ENCODE data around the gene VEZF1.
"Not testable (repeated sequence)": the region's sequence is repeated elsewhere in the genome, so short reads cannot be mapped to it uniquely, and the experiment has no call there.

Gene VEZF1

GRCh38 chr17:57972151-57972550 lies 15.9 kb downstream of the VEZF1 start:
- H3K36me3 Mint-ChIP-seq (ENCODE audit: low read depth): peaks cover 30% of the 10 kb centered on the region
- H3K4me1 Mint-ChIP-seq (ENCODE audit: low read depth): no peaks in the 10 kb centered on the region

GRCh38 chr17:57971572-57971971 lies 16.5 kb downstream of the VEZF1 start:
- no peak overlapping the region for H3K4me3 Mint-ChIP-seq

More at GRCh38 chr17:57972151-57972550, 15.9 kb downstream of the VEZF1 start:
- Mint-ChIP-seq H3K9me3 (no peaks in the 10 kb centered on the region), H3K27me3 (ENCODE audit: low read depth) (peaks cover 10% of the 10 kb centered on the region), H3K27ac (no peak overlapping the region), H3K4me3 (no peak overlapping the region)

GRCh38 chr17:57970710-57971109 lies 17.3 kb downstream of the VEZF1 start:
- Mint-ChIP-seq H3K9me3 (no peaks in the 10 kb centered on the region), H3K4me1 (ENCODE audit: low read depth) (no peaks in the 10 kb centered on the region), H3K27me3 (ENCODE audit: low read depth) (peaks cover 10% of the 10 kb centered on the region), H3K27ac (no peak overlapping the region), H3K36me3 (ENCODE audit: low read depth) (peaks cover 18% of the 10 kb centered on the region), H3K4me3 (no peak overlapping the region)

More at GRCh38 chr17:57971572-57971971, 16.5 kb downstream of the VEZF1 start:
- Mint-ChIP-seq H3K4me1 (ENCODE audit: low read depth) (no peaks in the 10 kb centered on the region), H3K27me3 (ENCODE audit: low read depth) (peaks cover 10% of the 10 kb centered on the region), H3K9me3 (no peaks in the 10 kb centered on the region), H3K27ac (no peak overlapping the region), H3K36me3 (ENCODE audit: low read depth) (peaks cover 25% of the 10 kb centered on the region)

- Mint-ChIP-seq H3K4me1 (ENCODE audit: low read depth) (no peaks in the 10 kb centered on the region), H3K27me3 (ENCODE audit: low read depth) (peaks cover 15% of the 10 kb centered on the region), H3K27ac (no peak overlapping the region), H3K4me3 (no peak overlapping the region), H3K36me3 (ENCODE audit: low read depth) (peaks cover 7% of the 10 kb centered on the region), H3K9me3 (no peaks in the 10 kb centered on the region)
Measured at GRCh38 chr17:57968456-57968855, 19.6 kb downstream of the VEZF1 start.

- H3K36me3 Mint-ChIP-seq (ENCODE audit: low read depth): peaks cover 1% of the 10 kb centered on the region
- H3K27ac Mint-ChIP-seq: no peak overlapping the region
- H3K4me1 Mint-ChIP-seq (ENCODE audit: low read depth): no peaks in the 10 kb centered on the region
- H3K9me3 Mint-ChIP-seq: no peaks in the 10 kb centered on the region
- no peak overlapping the region for H3K4me3 Mint-ChIP-seq
- H3K27me3 Mint-ChIP-seq (ENCODE audit: low read depth): peaks cover 17% of the 10 kb centered on the region
Measured at GRCh38 chr17:57966875-57967274, 21.2 kb downstream of the VEZF1 start.

- H3K27me3 Mint-ChIP-seq (ENCODE audit: low read depth): peaks cover 17% of the 10 kb centered on the region
- no peaks in the 10 kb centered on the region for H3K36me3 Mint-ChIP-seq (ENCODE audit: low read depth)
- H3K9me3 Mint-ChIP-seq: no peaks in the 10 kb centered on the region
- H3K4me1 Mint-ChIP-seq (ENCODE audit: low read depth): no peaks in the 10 kb centered on the region
- H3K27ac Mint-ChIP-seq: no peak overlapping the region
- H3K4me3 Mint-ChIP-seq: no peak overlapping the region
Measured at GRCh38 chr17:57966246-57966645, 21.8 kb downstream of the VEZF1 start.

- Mint-ChIP-seq H3K4me3 (no peak overlapping the region), H3K27me3 (ENCODE audit: low read depth) (peaks cover 22% of the 10 kb centered on the region), H3K27ac (no peak overlapping the region), H3K36me3 (ENCODE audit: low read depth) (no peaks in the 10 kb centered on the region), H3K9me3 (no peaks in the 10 kb centered on the region), H3K4me1 (ENCODE audit: low read depth) (no peaks in the 10 kb centered on the region)
Measured at GRCh38 chr17:57965521-57966160, 22.4 kb downstream of the VEZF1 start.

- Mint-ChIP-seq H3K4me1 (ENCODE audit: low read depth) (no peaks in the 10 kb centered on the region), H3K36me3 (ENCODE audit: low read depth) (no peaks in the 10 kb centered on the region), H3K4me3 (no peak overlapping the region), H3K9me3 (no peaks in the 10 kb centered on the region), H3K27ac (no peak overlapping the region), H3K27me3 (ENCODE audit: low read depth) (peaks cover 30% of the 10 kb centered on the region)
Measured at GRCh38 chr17:57963149-57963511, 24.9 kb downstream of the VEZF1 start.

GRCh38 chr17:57962279-57963148 lies 25.5 kb downstream of the VEZF1 start:
- H3K36me3 Mint-ChIP-seq (ENCODE audit: low read depth): no peaks in the 10 kb centered on the region
- H3K27ac Mint-ChIP-seq: no peak overlapping the region
- H3K9me3 Mint-ChIP-seq: no peaks in the 10 kb centered on the region
- peaks cover 34% of the 10 kb centered on the region for H3K27me3 Mint-ChIP-seq (ENCODE audit: low read depth)
- no peak overlapping the region for H3K4me3 Mint-ChIP-seq
- H3K4me1 Mint-ChIP-seq (ENCODE audit: low read depth): peaks cover 3% of the 10 kb centered on the region

GRCh38 chr17:57959929-57960328 lies 28.1 kb downstream of the VEZF1 start:
- Mint-ChIP-seq H3K27me3 (ENCODE audit: low read depth) (peaks cover 53% of the 10 kb centered on the region), H3K4me1 (ENCODE audit: low read depth) (peaks cover 15% of the 10 kb centered on the region), H3K27ac (no peak overlapping the region), H3K4me3 (no peak overlapping the region), H3K36me3 (ENCODE audit: low read depth) (no peaks in the 10 kb centered on the region), H3K9me3 (no peaks in the 10 kb centered on the region)

- Mint-ChIP-seq H3K27me3 (ENCODE audit: low read depth) (peaks cover 57% of the 10 kb centered on the region), H3K4me1 (ENCODE audit: low read depth) (peaks cover 15% of the 10 kb centered on the region)
- not testable (repeated sequence) for H3K36me3 Mint-ChIP-seq (ENCODE audit: low read depth); H3K9me3 Mint-ChIP-seq; H3K27ac Mint-ChIP-seq; H3K4me3 Mint-ChIP-seq
Measured at GRCh38 chr17:57958391-57958790, 29.7 kb downstream of the VEZF1 start.

- Mint-ChIP-seq H3K4me3 (no peak overlapping the region), H3K4me1 (ENCODE audit: low read depth) (peaks cover 15% of the 10 kb centered on the region), H3K27me3 (ENCODE audit: low read depth) (peaks cover 61% of the 10 kb centered on the region), H3K27ac (no peak overlapping the region), H3K9me3 (no peaks in the 10 kb centered on the region), H3K36me3 (ENCODE audit: low read depth) (no peaks in the 10 kb centered on the region)
Measured at GRCh38 chr17:57957886-57958285, 30.2 kb downstream of the VEZF1 start.

GRCh38 chr17:57957120-57957850 lies 30.8 kb downstream of the VEZF1 start:
- Mint-ChIP-seq H3K4me3 (no peak overlapping the region), H3K36me3 (ENCODE audit: low read depth) (no peaks in the 10 kb centered on the region), H3K27me3 (ENCODE audit: low read depth) (peaks cover 65% of the 10 kb centered on the region), H3K27ac (no peak overlapping the region), H3K4me1 (ENCODE audit: low read depth) (peaks cover 19% of the 10 kb centered on the region), H3K9me3 (no peaks in the 10 kb centered on the region)

- Mint-ChIP-seq H3K27ac (no peak overlapping the region), H3K36me3 (ENCODE audit: low read depth) (no peaks in the 10 kb centered on the region), H3K27me3 (ENCODE audit: low read depth) (peaks cover 69% of the 10 kb centered on the region), H3K9me3 (no peaks in the 10 kb centered on the region), H3K4me1 (ENCODE audit: low read depth) (peaks cover 19% of the 10 kb centered on the region), H3K4me3 (peak overlapping the region; percentile 63)
Measured at GRCh38 chr17:57956291-57957119, 31.5 kb downstream of the VEZF1 start.

Data from T-helper 1 cell treated with Interleukin-12 subunit alpha and Interleukin-12 subunit beta and Interleukin-4 antibody, amounts not matched to agents 30 μg/mL and 1 μg/mL, for 36 hours (primary cell).